GM12875 (cell line): ENCODE measurements around the gene AFG1L.
"Not testable (repeated sequence)": the region's sequence is repeated elsewhere in the genome, so short reads cannot be mapped to it uniquely, and the experiment has no call there.

ENCODE experiments used
- H3K4me3 ChIP-seq: one replicate; pipeline ENCODE4 v1.5.1; 2011; ENCODE audit warnings: low read depth, low read length, control low read depth
- CTCF ChIP-seq: IDR thresholded peaks from 2 replicates; pipeline ENCODE4 v1.5.1; 2011; ENCODE audit warnings: low read depth, mild to moderate bottlenecking, control low read depth, inconsistent platforms, low read length, moderate library complexity, borderline replicate concordance; ENCODE audit not compliant: insufficient read depth

AFG1L gene

GRCh38 chr6:108254433-108255410, 40.1 kb upstream of the AFG1L start:
- no peak for TF ChIP-seq CTCF
- H3K4me3 ChIP-seq = no peak overlapping the region

- peak overlapping the region; percentile 68 for H3K4me3 ChIP-seq
- TF ChIP-seq CTCF = no peak
Measured at GRCh38 chr6:108260126-108260808, 34.6 kb upstream of the AFG1L start.

GRCh38 chr6:108260809-108261569, 33.9 kb upstream of the AFG1L start, which contains the start of gene SNX3:
Gene SNX3, minus strand, starts transcription at chr6:108261040. Its CDS starts 119 bp downstream, at chr6:108260921.
- H3K4me3 ChIP-seq = peak within 1 kb of the TSS; percentile 68
- TF ChIP-seq CTCF = no peak

- H3K4me3 ChIP-seq = no peak overlapping the region
- no peak for TF ChIP-seq CTCF
Measured at GRCh38 chr6:108263371-108263770, 31.5 kb upstream of the AFG1L start.

- H3K4me3 ChIP-seq = no peak overlapping the region
- no peak for TF ChIP-seq CTCF
Measured at GRCh38 chr6:108268845-108269244, 26.0 kb upstream of the AFG1L start.

GRCh38 chr6:108269955-108270354, 24.9 kb upstream of the AFG1L start:
- H3K4me3 ChIP-seq = not testable (repeated sequence)

GRCh38 chr6:108274546-108274945, 20.3 kb upstream of the AFG1L start:
- H3K4me3 ChIP-seq = no peak overlapping the region
- no peak for TF ChIP-seq CTCF
